HL-60 (cell line): ENCODE results near the gene SFXN1.

Experiments used
- DNase-seq, 2 experiments: peaks; one replicate each; pipeline ENCODE4 v3.0.0-alpha.2; 2010 to 2020; ENCODE audit warnings: low read depth in 1 of 2, low spot score in 1 of 2
- H3K27ac ChIP-seq: fragments of 250-450 bp; sonication (Bioruptor Pico); replicated peaks from 2 replicates; pipeline ENCODE4 v1.5.1; 2020; ENCODE audit warnings: mild to moderate bottlenecking, moderate library complexity
- H3K27me3 ChIP-seq: fragments of 250-450 bp; sonication (Bioruptor Pico); 2 replicates; pipeline ENCODE4 v1.5.1; 2021; ENCODE audit warnings: mild to moderate bottlenecking, moderate library complexity; ENCODE audit not compliant: insufficient read depth, poor library complexity, severe bottlenecking
- H3K4me3 ChIP-seq: replicated peaks from 2 replicates; pipeline ENCODE4 v1.5.1; 2011; ENCODE audit warnings: mild to moderate bottlenecking, control low read depth, low read length; ENCODE audit not compliant: insufficient read depth
- GABPA ChIP-seq: IDR thresholded peaks from 2 replicates; pipeline ENCODE4 v1.6.1; 2012; ENCODE audit warnings: low read depth
- POLR2AphosphoS5 ChIP-seq: IDR thresholded peaks from 2 replicates; pipeline ENCODE4 v1.6.1; 2012; ENCODE audit warnings: low read depth
- SPI1 ChIP-seq: IDR thresholded peaks from 2 replicates; pipeline ENCODE4 v1.6.1; 2012; ENCODE audit warnings: low read depth, mild to moderate bottlenecking, borderline replicate concordance
- TF ChIP-seq, protein P1 (sequence below): IDR thresholded peaks from 2 replicates; pipeline ENCODE4 v1.6.1; 2012; ENCODE audit warnings: low read depth; ENCODE audit not compliant: insufficient replicate concordance
- TF ChIP-seq, protein P2 (sequence below): IDR thresholded peaks from one replicate; pipeline ENCODE4 v1.5.1; 2011; ENCODE audit warnings: low read length, control low read depth, inconsistent platforms; ENCODE audit not compliant: insufficient read depth

Gene SFXN1

DNA sequence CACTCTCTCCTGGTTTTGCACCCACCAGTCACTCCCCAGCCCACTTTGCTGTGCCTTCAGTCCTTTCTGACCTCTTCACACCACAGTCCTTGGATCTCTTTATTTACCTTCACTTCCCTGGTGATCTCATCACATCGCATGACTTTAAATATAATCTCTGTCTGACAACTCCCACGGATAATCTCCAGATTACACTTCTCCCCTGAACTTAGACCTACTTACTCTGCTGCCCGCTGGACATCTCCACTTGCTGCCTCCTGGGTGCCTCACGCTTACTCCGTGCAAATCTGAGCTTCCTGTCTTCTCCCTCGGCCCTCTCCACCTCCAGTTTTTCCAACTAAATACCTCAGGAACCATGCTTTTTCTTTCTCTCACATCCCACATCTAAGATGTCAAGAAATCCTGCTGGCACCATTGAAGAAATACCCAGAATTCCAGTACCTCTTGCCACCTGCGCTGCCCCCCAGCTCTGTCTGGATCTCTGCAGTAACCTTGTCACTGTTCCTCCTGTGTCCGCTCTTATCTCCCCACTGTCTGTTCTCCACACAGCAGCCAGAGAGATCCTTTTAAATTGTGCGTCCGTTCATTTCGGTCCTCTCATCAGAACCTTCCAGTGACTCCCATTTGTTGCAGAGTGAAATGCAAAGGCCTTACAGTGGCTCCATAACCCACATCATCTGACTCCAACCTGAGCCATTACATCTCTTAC, 9.3 kb downstream of the SFXN1 start:
- TF ChIP-seq, protein P1, sequence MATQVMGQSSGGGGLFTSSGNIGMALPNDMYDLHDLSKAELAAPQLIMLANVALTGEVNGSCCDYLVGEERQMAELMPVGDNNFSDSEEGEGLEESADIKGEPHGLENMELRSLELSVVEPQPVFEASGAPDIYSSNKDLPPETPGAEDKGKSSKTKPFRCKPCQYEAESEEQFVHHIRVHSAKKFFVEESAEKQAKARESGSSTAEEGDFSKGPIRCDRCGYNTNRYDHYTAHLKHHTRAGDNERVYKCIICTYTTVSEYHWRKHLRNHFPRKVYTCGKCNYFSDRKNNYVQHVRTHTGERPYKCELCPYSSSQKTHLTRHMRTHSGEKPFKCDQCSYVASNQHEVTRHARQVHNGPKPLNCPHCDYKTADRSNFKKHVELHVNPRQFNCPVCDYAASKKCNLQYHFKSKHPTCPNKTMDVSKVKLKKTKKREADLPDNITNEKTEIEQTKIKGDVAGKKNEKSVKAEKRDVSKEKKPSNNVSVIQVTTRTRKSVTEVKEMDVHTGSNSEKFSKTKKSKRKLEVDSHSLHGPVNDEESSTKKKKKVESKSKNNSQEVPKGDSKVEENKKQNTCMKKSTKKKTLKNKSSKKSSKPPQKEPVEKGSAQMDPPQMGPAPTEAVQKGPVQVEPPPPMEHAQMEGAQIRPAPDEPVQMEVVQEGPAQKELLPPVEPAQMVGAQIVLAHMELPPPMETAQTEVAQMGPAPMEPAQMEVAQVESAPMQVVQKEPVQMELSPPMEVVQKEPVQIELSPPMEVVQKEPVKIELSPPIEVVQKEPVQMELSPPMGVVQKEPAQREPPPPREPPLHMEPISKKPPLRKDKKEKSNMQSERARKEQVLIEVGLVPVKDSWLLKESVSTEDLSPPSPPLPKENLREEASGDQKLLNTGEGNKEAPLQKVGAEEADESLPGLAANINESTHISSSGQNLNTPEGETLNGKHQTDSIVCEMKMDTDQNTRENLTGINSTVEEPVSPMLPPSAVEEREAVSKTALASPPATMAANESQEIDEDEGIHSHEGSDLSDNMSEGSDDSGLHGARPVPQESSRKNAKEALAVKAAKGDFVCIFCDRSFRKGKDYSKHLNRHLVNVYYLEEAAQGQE: no peak
- TF ChIP-seq SPI1 (no peak), POLR2AphosphoS5 (no peak), GABPA (no peak)
- TF ChIP-seq, protein P2, sequence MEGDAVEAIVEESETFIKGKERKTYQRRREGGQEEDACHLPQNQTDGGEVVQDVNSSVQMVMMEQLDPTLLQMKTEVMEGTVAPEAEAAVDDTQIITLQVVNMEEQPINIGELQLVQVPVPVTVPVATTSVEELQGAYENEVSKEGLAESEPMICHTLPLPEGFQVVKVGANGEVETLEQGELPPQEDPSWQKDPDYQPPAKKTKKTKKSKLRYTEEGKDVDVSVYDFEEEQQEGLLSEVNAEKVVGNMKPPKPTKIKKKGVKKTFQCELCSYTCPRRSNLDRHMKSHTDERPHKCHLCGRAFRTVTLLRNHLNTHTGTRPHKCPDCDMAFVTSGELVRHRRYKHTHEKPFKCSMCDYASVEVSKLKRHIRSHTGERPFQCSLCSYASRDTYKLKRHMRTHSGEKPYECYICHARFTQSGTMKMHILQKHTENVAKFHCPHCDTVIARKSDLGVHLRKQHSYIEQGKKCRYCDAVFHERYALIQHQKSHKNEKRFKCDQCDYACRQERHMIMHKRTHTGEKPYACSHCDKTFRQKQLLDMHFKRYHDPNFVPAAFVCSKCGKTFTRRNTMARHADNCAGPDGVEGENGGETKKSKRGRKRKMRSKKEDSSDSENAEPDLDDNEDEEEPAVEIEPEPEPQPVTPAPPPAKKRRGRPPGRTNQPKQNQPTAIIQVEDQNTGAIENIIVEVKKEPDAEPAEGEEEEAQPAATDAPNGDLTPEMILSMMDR: no peak
- no peak for DNase-seq
- no peaks in the 10 kb centered on the region for H3K27me3 ChIP-seq
- H3K27ac ChIP-seq: no peak overlapping the region
- no peak overlapping the region for H3K4me3 ChIP-seq

DNA sequence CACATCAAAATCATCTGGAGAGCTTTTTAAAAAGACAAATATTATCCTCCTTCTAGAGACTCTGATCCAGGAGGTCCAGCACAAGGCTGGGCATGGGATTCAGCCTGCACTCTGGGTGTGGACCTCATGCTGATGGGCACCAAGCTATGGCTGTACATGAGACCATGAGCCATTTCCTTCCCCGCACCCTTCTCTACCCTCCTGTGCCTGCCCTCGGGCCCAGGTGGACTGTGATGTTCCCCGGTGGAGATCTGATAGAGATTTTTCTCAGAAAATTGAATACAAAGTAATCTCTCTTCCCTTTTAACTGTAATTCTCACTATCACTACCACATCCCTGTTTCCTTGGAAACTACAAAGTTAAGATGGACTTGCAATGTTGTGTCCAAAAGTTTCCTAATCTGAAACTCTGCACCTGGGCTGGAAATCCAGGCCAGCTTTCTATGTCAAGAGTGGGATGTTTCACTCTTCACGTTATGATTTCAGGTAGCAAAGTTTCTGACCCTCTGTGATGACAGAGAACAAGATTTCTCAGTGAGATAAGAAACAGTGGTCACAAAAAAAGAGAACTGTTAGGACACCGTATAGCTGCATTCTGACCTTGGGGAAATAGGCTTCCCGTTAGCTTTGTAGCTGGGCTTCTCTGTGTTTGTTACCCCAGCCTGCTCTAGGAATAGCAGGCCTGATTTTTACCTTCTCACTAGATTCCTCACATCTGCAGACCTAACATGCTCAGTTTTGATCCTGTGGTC, 11.5 kb downstream of the SFXN1 start:
- Histone ChIP-seq H3K4me3 (no peak overlapping the region), H3K27ac (peak overlapping the region; percentile 30; the same call in 1 of the 2 replicates), H3K27me3 (no peaks in the 10 kb centered on the region)
- TF ChIP-seq, protein P2: no peak
- peak; percentile 57 for TF ChIP-seq SPI1
- peak in 1 of 2 experiments; percentile 16 for DNase-seq

DNA sequence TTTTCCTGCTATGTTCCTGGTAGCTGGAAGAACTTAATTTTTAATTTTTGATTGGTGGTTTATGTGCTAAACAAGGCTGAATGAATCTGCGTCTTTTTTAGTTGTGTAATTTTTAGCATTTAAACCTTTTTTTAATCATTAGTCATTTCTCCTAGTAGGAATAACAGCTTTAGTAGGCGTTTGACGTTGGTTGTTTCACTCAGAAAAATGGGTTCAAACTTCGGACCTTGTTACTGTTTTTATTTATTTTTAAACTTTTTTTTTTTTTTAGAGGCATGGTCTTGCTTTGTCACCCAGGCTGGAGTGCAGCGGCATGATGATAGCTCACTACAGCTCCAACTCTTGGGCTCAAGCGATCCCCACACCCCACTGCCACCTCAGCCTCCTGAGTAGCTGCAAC, 12.9 kb downstream of the SFXN1 start:
- TF ChIP-seq GABPA (no peak), POLR2AphosphoS5 (no peak), SPI1 (no peak)
- TF ChIP-seq, protein P1: no peak
- TF ChIP-seq, protein P2: no peak
- H3K27me3 ChIP-seq: no peaks in the 10 kb centered on the region
- H3K27ac ChIP-seq: no peak overlapping the region
- no peak overlapping the region for H3K4me3 ChIP-seq
- DNase-seq: no peak
